SK-N-SH treated with all-trans-retinoic acid at 6 μM for 48 hours (cell line): ENCODE data around the gene OR2A25.

Experiments
- ATAC-seq: fragments of 200-7000 bp; cut with Tn5 transposase; 3 replicates; pipeline ENCODE4 v1.9.1; 2020; ENCODE audit warnings: mild to moderate bottlenecking, moderate library complexity
- ARNTL ChIP-seq: fragments of 450-650 bp; formaldehyde crosslinking; IDR thresholded peaks from 2 replicates; pipeline ENCODE4 v1.5.0; 2020; ENCODE audit warnings: low read depth, mild to moderate bottlenecking, moderate library complexity, borderline replicate concordance
- BACH2 ChIP-seq: fragments of 250-450 bp; sonication (Bioruptor Pico); IDR thresholded peaks from 2 replicates; pipeline ENCODE4 v1.9.0; 2021; ENCODE audit warnings: mild to moderate bottlenecking, borderline replicate concordance
- CSDC2 ChIP-seq: fragments of 250-450 bp; sonication (Bioruptor Pico); IDR thresholded peaks from 2 replicates; pipeline ENCODE4 v1.5.0; 2020; ENCODE audit warnings: mild to moderate bottlenecking, moderate library complexity
- ESRRG ChIP-seq: fragments of 250-450 bp; sonication (Bioruptor Pico); IDR thresholded peaks from 2 replicates; pipeline ENCODE4 v1.6.1; 2021; ENCODE audit warnings: mild to moderate bottlenecking
- GLIS3 ChIP-seq: fragments of 250-450 bp; sonication (Bioruptor Pico); IDR thresholded peaks from 2 replicates; pipeline ENCODE4 v1.5.0; 2020; ENCODE audit warnings: mild to moderate bottlenecking, moderate library complexity
- ISL1 ChIP-seq: fragments of 250-450 bp; sonication (Bioruptor Pico); IDR thresholded peaks from 2 replicates; pipeline ENCODE4 v2.1.2; 2022; ENCODE audit warnings: mild to moderate bottlenecking, moderate library complexity
- TCF4 ChIP-seq: fragments of 250-450 bp; sonication (Bioruptor Pico); IDR thresholded peaks from 2 replicates; pipeline ENCODE4 v1.8.0; 2021; ENCODE audit warnings: mild to moderate bottlenecking, moderate library complexity, borderline replicate concordance
- TOX ChIP-seq: fragments of 250-450 bp; sonication (Bioruptor Pico); IDR thresholded peaks from 2 replicates; pipeline ENCODE4 v1.8.0; 2021; ENCODE audit warnings: mild to moderate bottlenecking, moderate library complexity, borderline replicate concordance
- ZFP3 ChIP-seq: fragments of 250-450 bp; sonication (Bioruptor Pico); IDR thresholded peaks from 2 replicates; pipeline ENCODE4 v1.5.0; 2020; ENCODE audit warnings: mild to moderate bottlenecking, moderate library complexity
- ZFP30 ChIP-seq: fragments of 450-650 bp; formaldehyde crosslinking; IDR thresholded peaks from 2 replicates; pipeline ENCODE4 v1.5.0; 2022; ENCODE audit warnings: mild to moderate bottlenecking, moderate library complexity
- ZNF565 ChIP-seq: fragments of 450-650 bp; formaldehyde crosslinking; conservative IDR thresholded peaks from 2 replicates; pipeline ENCODE4 v1.5.0; 2020; ENCODE audit warnings: low read depth, mild to moderate bottlenecking, moderate library complexity
- ZNF70 ChIP-seq: fragments of 450-650 bp; formaldehyde crosslinking; IDR thresholded peaks from 2 replicates; pipeline ENCODE4 v1.5.0; 2020; ENCODE audit warnings: mild to moderate bottlenecking, moderate library complexity
- ZNF8 ChIP-seq: fragments of 450-650 bp; formaldehyde crosslinking; IDR thresholded peaks from 2 replicates; pipeline ENCODE4 v1.5.0; 2020; ENCODE audit warnings: mild to moderate bottlenecking, moderate library complexity
- TF ChIP-seq, protein P1 (sequence below): fragments of 250-450 bp; sonication (Bioruptor Pico); IDR thresholded peaks from 2 replicates; pipeline ENCODE4 v1.8.0; 2020; ENCODE audit warnings: mild to moderate bottlenecking, moderate library complexity, borderline replicate concordance
- TF ChIP-seq, protein P2 (sequence below): fragments of 250-450 bp; sonication (Bioruptor Pico); IDR thresholded peaks from 2 replicates; pipeline ENCODE4 v1.5.1; 2020; ENCODE audit warnings: low read depth, mild to moderate bottlenecking, moderate library complexity
- TF ChIP-seq, protein P3 (sequence below): fragments of 250-450 bp; sonication (Bioruptor Pico); IDR thresholded peaks from 2 replicates; pipeline ENCODE4 v1.8.0; 2021; ENCODE audit warnings: low read depth, mild to moderate bottlenecking, moderate library complexity, borderline replicate concordance
- TF ChIP-seq, protein P4 (sequence below): fragments of 250-450 bp; sonication (Bioruptor Pico); IDR thresholded peaks from 2 replicates; pipeline ENCODE4 v1.5.1; 2021; ENCODE audit warnings: mild to moderate bottlenecking, moderate library complexity
- TF ChIP-seq, protein P5 (sequence below): fragments of 250-450 bp; sonication (Bioruptor Pico); IDR thresholded peaks from 2 replicates; pipeline ENCODE4 v1.5.0; 2020; ENCODE audit warnings: mild to moderate bottlenecking, moderate library complexity

Gene OR2A25

DNA sequence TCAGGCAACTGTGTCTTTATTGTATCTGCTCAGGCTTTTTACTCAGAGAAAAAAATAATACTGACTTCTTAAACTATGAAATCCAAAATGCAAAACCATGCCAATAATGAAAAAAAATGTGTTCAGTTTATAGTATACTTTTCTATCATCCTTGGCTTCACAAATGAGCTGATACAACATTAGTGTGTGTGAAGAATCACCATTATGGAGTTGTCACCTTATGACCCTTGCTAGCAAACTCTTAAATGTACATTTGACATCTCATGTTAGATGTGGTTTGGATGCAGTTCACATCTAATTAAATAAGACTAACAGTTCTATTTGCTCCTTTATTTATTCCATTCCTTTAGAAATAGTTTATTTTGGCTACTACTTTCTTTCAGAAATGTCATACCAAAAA lies 35.6 kb downstream of the OR2A25 start:
- TF ChIP-seq CSDC2 (CRISPR knock-in tag) (no peak), ZFP3 (CRISPR knock-in tag) (no peak), ZNF8 (CRISPR knock-in tag) (no peak), ZFP30 (CRISPR knock-in tag) (no peak), TOX (CRISPR knock-in tag) (no peak), TCF4 (CRISPR knock-in tag) (no peak), ARNTL (no peak)
- TF ChIP-seq, protein P1, sequence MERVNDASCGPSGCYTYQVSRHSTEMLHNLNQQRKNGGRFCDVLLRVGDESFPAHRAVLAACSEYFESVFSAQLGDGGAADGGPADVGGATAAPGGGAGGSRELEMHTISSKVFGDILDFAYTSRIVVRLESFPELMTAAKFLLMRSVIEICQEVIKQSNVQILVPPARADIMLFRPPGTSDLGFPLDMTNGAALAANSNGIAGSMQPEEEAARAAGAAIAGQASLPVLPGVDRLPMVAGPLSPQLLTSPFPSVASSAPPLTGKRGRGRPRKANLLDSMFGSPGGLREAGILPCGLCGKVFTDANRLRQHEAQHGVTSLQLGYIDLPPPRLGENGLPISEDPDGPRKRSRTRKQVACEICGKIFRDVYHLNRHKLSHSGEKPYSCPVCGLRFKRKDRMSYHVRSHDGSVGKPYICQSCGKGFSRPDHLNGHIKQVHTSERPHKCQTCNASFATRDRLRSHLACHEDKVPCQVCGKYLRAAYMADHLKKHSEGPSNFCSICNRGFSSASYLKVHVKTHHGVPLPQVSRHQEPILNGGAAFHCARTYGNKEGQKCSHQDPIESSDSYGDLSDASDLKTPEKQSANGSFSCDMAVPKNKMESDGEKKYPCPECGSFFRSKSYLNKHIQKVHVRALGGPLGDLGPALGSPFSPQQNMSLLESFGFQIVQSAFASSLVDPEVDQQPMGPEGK (CRISPR knock-in tag): no peak
- TF ChIP-seq, protein P2, sequence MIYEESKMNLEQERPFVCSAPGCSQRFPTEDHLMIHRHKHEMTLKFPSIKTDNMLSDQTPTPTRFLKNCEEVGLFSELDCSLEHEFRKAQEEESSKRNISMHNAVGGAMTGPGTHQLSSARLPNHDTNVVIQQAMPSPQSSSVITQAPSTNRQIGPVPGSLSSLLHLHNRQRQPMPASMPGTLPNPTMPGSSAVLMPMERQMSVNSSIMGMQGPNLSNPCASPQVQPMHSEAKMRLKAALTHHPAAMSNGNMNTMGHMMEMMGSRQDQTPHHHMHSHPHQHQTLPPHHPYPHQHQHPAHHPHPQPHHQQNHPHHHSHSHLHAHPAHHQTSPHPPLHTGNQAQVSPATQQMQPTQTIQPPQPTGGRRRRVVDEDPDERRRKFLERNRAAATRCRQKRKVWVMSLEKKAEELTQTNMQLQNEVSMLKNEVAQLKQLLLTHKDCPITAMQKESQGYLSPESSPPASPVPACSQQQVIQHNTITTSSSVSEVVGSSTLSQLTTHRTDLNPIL (CRISPR knock-in tag): no peak
- TF ChIP-seq, protein P3, sequence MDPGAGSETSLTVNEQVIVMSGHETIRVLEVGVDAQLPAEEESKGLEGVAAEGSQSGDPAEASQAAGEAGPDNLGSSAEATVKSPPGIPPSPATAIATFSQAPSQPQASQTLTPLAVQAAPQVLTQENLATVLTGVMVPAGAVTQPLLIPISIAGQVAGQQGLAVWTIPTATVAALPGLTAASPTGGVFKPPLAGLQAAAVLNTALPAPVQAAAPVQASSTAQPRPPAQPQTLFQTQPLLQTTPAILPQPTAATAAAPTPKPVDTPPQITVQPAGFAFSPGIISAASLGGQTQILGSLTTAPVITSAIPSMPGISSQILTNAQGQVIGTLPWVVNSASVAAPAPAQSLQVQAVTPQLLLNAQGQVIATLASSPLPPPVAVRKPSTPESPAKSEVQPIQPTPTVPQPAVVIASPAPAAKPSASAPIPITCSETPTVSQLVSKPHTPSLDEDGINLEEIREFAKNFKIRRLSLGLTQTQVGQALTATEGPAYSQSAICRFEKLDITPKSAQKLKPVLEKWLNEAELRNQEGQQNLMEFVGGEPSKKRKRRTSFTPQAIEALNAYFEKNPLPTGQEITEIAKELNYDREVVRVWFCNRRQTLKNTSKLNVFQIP (CRISPR knock-in tag): no peak
- TF ChIP-seq, protein P4, sequence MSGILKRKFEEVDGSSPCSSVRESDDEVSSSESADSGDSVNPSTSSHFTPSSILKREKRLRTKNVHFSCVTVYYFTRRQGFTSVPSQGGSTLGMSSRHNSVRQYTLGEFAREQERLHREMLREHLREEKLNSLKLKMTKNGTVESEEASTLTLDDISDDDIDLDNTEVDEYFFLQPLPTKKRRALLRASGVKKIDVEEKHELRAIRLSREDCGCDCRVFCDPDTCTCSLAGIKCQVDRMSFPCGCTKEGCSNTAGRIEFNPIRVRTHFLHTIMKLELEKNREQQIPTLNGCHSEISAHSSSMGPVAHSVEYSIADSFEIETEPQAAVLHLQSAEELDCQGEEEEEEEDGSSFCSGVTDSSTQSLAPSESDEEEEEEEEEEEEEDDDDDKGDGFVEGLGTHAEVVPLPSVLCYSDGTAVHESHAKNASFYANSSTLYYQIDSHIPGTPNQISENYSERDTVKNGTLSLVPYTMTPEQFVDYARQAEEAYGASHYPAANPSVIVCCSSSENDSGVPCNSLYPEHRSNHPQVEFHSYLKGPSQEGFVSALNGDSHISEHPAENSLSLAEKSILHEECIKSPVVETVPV (CRISPR knock-in tag): no peak
- TF ChIP-seq, all 23 proteins: peak for 0
- no peak for ATAC-seq

DNA sequence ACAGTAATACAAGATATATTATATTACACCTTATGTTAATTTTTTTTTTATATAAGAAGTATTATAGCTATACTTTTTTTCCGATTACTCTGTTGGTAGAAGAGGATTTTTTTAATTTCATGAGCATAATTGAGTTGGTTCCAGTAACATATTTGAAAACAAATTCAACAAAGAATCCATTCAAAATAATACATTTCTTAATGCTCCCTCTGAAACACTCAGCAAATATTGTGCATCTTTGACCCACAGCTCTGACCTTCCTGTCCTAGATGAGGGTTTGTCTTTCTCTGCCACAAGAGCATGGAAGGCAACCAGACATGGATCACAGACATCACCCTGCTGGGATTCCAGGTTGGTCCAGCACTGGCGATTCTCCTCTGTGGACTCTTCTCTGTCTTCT lies 39.7 kb downstream of the OR2A25 start, which contains the start of gene OR2A2:
Gene OR2A2 (plus strand): TSS at position 301 of the 400 bp plus-strand sequence. CDS start 0 bp downstream, at position 301.
- ATAC-seq: no peak
- TF ChIP-seq BACH2 (no peak), ARNTL (no peak), ZNF565 (CRISPR knock-in tag) (no peak)

DNA sequence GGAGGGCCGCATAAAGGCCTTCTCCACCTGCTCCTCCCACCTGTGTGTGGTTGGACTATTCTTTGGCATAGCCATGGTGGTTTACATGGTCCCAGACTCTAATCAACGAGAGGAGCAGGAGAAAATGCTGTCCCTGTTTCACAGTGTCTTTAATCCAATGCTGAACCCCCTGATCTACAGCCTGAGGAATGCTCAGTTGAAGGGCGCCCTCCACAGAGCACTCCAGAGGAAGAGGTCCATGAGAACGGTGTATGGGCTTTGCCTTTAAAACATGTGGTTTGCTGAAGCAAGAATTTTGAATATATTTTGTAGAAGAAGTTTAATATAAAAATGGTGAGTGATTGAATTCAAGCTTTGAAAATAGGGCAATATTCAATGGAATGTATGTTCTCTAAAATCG lies 40.7 kb downstream of the OR2A25 start:
- TF ChIP-seq GLIS3 (CRISPR knock-in tag) (no peak), ISL1 (CRISPR knock-in tag) (no peak), ESRRG (no peak), BACH2 (no peak), ZNF70 (CRISPR knock-in tag) (no peak), TCF4 (CRISPR knock-in tag) (no peak), ARNTL (no peak)
- TF ChIP-seq, protein P5, sequence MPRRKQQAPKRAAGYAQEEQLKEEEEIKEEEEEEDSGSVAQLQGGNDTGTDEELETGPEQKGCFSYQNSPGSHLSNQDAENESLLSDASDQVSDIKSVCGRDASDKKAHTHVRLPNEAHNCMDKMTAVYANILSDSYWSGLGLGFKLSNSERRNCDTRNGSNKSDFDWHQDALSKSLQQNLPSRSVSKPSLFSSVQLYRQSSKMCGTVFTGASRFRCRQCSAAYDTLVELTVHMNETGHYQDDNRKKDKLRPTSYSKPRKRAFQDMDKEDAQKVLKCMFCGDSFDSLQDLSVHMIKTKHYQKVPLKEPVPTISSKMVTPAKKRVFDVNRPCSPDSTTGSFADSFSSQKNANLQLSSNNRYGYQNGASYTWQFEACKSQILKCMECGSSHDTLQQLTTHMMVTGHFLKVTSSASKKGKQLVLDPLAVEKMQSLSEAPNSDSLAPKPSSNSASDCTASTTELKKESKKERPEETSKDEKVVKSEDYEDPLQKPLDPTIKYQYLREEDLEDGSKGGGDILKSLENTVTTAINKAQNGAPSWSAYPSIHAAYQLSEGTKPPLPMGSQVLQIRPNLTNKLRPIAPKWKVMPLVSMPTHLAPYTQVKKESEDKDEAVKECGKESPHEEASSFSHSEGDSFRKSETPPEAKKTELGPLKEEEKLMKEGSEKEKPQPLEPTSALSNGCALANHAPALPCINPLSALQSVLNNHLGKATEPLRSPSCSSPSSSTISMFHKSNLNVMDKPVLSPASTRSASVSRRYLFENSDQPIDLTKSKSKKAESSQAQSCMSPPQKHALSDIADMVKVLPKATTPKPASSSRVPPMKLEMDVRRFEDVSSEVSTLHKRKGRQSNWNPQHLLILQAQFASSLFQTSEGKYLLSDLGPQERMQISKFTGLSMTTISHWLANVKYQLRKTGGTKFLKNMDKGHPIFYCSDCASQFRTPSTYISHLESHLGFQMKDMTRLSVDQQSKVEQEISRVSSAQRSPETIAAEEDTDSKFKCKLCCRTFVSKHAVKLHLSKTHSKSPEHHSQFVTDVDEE (CRISPR knock-in tag): no peak
- TF ChIP-seq, protein P2 (CRISPR knock-in tag): no peak
- TF ChIP-seq, protein P1 (CRISPR knock-in tag): no peak
- TF ChIP-seq, all 23 proteins: peak for 0
- no peak for ATAC-seq
